ENCODE measurements around the gene ORAI2.
"Not testable (repeated sequence)": the region's sequence is repeated elsewhere in the genome, so short reads cannot be mapped to it uniquely, and the experiment has no call there.

ORAI2 gene

GRCh38 chr7:102498321-102498720 is 64.9 kb downstream of the ORAI2 start:
- not testable (repeated sequence) for DNase-seq (ENCODE audit: low spot score)

DNA sequence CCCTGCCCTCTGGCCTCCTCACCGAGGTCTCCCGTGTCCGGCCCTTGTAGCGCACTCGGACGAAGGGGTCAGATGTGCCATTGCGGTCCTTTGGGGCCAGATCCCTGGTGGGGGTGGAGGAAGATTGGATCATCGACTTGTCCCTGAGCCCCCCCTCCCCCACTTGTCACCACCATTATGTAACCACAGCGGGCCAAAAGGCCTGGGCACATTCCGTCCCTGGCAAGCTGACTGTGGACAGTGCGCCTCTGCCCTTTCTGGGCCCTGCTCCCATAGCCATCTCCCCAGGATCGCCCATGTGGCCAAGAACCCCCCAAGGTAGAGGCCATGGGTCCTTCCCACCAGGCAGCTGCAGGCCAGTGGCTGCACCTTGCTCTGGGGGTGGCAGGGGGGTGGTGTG is 69.8 kb downstream of the ORAI2 start:
- DNase-seq (ENCODE audit: low spot score), result not testable (repeated sequence)

- DNase-seq (ENCODE audit: low spot score), result not testable (repeated sequence)
Measured at GRCh38 chr7:102505298-102506185, 72.2 kb downstream of the ORAI2 start.
